GM23338 (cell line): ENCODE measurements around the gene MYLK4. TPM values are rescaled to one million over a fixed set of nuclear protein-coding genes. Genes with fewer than 3 reads are reported as not detected.

Experiments
- ATAC-seq: fragments of 200-7000 bp; cut with Tn5 transposase; 3 replicates; pipeline ENCODE4 v1.9.1; 2020
- DNase-seq: peaks from one replicate; pipeline ENCODE4 v3.0.0-alpha.2; 2015; ENCODE audit warnings: low spot score
- H2AFZ ChIP-seq: fragments of 200-600 bp; sonication (generic); 2 replicates; pipeline ENCODE4 v1.8.0; 2016; ENCODE audit warnings: antibody characterized with exemption, mild to moderate bottlenecking, moderate library complexity
- H3F3A ChIP-seq: fragments of 200-600 bp; sonication (generic); replicated peaks from 2 replicates; pipeline ENCODE4 v1.8.0; 2017; ENCODE audit warnings: antibody characterized with exemption, mixed run types, low read depth
- H3K27ac ChIP-seq: fragments of 200-600 bp; sonication (generic); 2 replicates; pipeline ENCODE4 v1.6.1; 2016; ENCODE audit warnings: low read depth
- H3K27me3 ChIP-seq: fragments of 200-600 bp; sonication (generic); 2 replicates; pipeline ENCODE4 v1.8.0; 2016; ENCODE audit warnings: mild to moderate bottlenecking, mixed run types, moderate library complexity; ENCODE audit not compliant: insufficient read depth
- H3K36me3 ChIP-seq: fragments of 200-600 bp; sonication (generic); 2 replicates; pipeline ENCODE4 v1.8.0; 2016; ENCODE audit warnings: mild to moderate bottlenecking; ENCODE audit not compliant: insufficient read depth
- H3K4me1 ChIP-seq: fragments of 200-600 bp; sonication (generic); 2 replicates; pipeline ENCODE4 v1.8.0; 2016; ENCODE audit warnings: mild to moderate bottlenecking, moderate library complexity; ENCODE audit not compliant: insufficient read depth
- H3K4me2 ChIP-seq: fragments of 200-600 bp; sonication (generic); 2 replicates; pipeline ENCODE4 v1.7.1; 2017; ENCODE audit warnings: mixed run types
- H3K4me3 ChIP-seq: fragments of 200-600 bp; sonication (generic); 2 replicates; pipeline ENCODE4 v1.6.1; 2016; ENCODE audit warnings: mixed run types
- H3K79me2 ChIP-seq: fragments of 200-600 bp; sonication (generic); replicated peaks from 2 replicates; pipeline ENCODE4 v1.8.0; 2017; ENCODE audit warnings: mild to moderate bottlenecking; ENCODE audit not compliant: insufficient read depth
- H3K9me2 ChIP-seq: fragments of 200-600 bp; sonication (generic); 2 replicates; pipeline ENCODE4 v1.8.0; 2017; ENCODE audit not compliant: insufficient read depth
- H4K20me1 ChIP-seq: fragments of 200-600 bp; sonication (generic); replicated peaks from 2 replicates; pipeline ENCODE4 v1.8.0; 2017; ENCODE audit warnings: mild to moderate bottlenecking; ENCODE audit not compliant: insufficient read depth
- H3K27ac Mint-ChIP-seq: 2 replicates; pipeline ENCODE4 v1.8.0; 2020; ENCODE audit warnings: inconsistent platforms, mild to moderate bottlenecking, moderate library complexity, mixed read lengths
- H3K27me3 Mint-ChIP-seq: 3 replicates; pipeline ENCODE4 v1.8.0; 2022; ENCODE audit warnings: low read depth, mild to moderate bottlenecking, moderate library complexity, mixed read lengths, inconsistent platforms; ENCODE audit not compliant: insufficient read depth, poor library complexity
- H3K36me3 Mint-ChIP-seq: 3 replicates; pipeline ENCODE4 v1.8.0; 2021; ENCODE audit warnings: low read depth, mild to moderate bottlenecking, inconsistent platforms, moderate library complexity, mixed read lengths
- H3K4me1 Mint-ChIP-seq: 3 replicates; pipeline ENCODE4 v1.8.0; 2020; ENCODE audit warnings: mild to moderate bottlenecking, inconsistent platforms, mixed read lengths
- H3K4me3 Mint-ChIP-seq: 3 replicates; pipeline ENCODE4 v1.8.0; 2021; ENCODE audit warnings: moderate library complexity, mild to moderate bottlenecking, inconsistent platforms, mixed read lengths
- H3K9me3 Mint-ChIP-seq: 3 replicates; pipeline ENCODE4 v1.8.0; 2020; ENCODE audit warnings: moderate library complexity, mild to moderate bottlenecking, inconsistent platforms, mixed read lengths
- CREB1 ChIP-seq: fragments of 250-450 bp; sonication (Bioruptor Pico); IDR thresholded peaks from 2 replicates; pipeline ENCODE4 v1.5.0; 2020; ENCODE audit warnings: low read depth, mild to moderate bottlenecking, moderate library complexity
- CTCF ChIP-seq, 2 experiments: fragments of 200-600 bp in 1 of 2; sonication (generic) in 1 of 2; conservative IDR thresholded peaks; 2 replicates each; pipeline versions ENCODE4 v1.5.1 to v1.6.1; 2016 to 2017; ENCODE audit warnings: antibody characterized with exemption in 2 of 2, low read depth in 2 of 2, mild to moderate bottlenecking in 2 of 2, moderate library complexity in 1 of 2
- ETS1 ChIP-seq: IDR thresholded peaks from 2 replicates; pipeline ENCODE4 v1.6.1; 2016; ENCODE audit warnings: antibody characterized with exemption
- EZH2 ChIP-seq: fragments of 200-600 bp; sonication (generic); IDR thresholded peaks from one replicate; pipeline ENCODE4 v1.8.0; 2017; ENCODE audit warnings: antibody characterized with exemption, mild to moderate bottlenecking, low read depth; ENCODE audit not compliant: unreplicated experiment
- EZH2phosphoT487 ChIP-seq: fragments of 200-600 bp; sonication (generic); IDR thresholded peaks from one replicate; pipeline ENCODE4 v1.8.1; 2018; ENCODE audit warnings: antibody characterized with exemption; ENCODE audit not compliant: unreplicated experiment
- JUNB ChIP-seq: IDR thresholded peaks from one replicate; pipeline ENCODE4 v1.6.1; 2016; ENCODE audit warnings: antibody characterized with exemption; ENCODE audit not compliant: unreplicated experiment
- NANOG ChIP-seq: IDR thresholded peaks from 2 replicates; pipeline ENCODE4 v1.6.1; 2016; ENCODE audit warnings: antibody characterized with exemption, borderline replicate concordance
- POLR2AphosphoS5 ChIP-seq: IDR thresholded peaks from 2 replicates; pipeline ENCODE4 v1.6.1; 2016; ENCODE audit warnings: antibody characterized with exemption, low read depth
- STAT1 ChIP-seq: IDR thresholded peaks from one replicate; pipeline ENCODE4 v1.6.1; 2016; ENCODE audit warnings: antibody characterized with exemption; ENCODE audit not compliant: unreplicated experiment
- ZNF114 ChIP-seq: fragments of 250-450 bp; sonication (Bioruptor Pico); IDR thresholded peaks from 2 replicates; pipeline ENCODE4 v1.5.0; 2020; ENCODE audit warnings: mild to moderate bottlenecking, moderate library complexity
- ZNF462 ChIP-seq: fragments of 250-450 bp; sonication (Bioruptor Pico); IDR thresholded peaks from 2 replicates; pipeline ENCODE4 v1.5.0; 2020; ENCODE audit warnings: mild to moderate bottlenecking, moderate library complexity
- polyA plus RNA-seq: library from polyadenylated mRNA; unstranded; fragments of >200 nt; fragmentation: Nextera tagmentation; extraction: Ambion mirVana; gene quantifications from 2 replicates; pipeline ENCODE4 v1.2.1, GENCODE V29; 2016
- total RNA-seq: library from RNA; depleted of rRNA; stranded (reverse); fragments of >200 nt; shearing (Covaris generic); gene quantifications from 2 replicates; pipeline ENCODE4 v1.2.3, GENCODE V29; 2014

The MYLK4 gene
- total and polyA plus RNA-seq, 2 experiments from 2014 or later = 0.03 to 0.17 TPM

DNA sequence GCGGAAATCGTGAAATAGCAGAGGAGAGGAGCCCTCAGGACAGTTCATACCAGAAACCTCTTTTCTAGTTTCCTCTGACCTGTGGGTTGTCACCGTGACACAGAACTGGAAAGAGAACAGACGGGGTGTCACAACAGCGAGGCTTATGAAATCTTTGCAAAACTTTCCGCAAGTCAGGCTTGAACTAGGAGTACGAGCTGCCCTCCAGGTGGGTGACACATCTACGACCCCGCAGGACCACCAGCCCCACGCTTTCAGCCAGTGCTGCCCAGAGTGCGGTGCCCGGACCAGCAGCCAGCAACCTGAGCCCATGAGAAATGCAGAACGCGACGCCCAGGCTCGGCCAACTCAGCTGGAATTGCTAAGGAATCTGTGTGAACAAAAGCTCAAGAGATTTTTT, 45.2 kb upstream of the MYLK4 start:
- DNase-seq (no peak), ATAC-seq (no peak)
- Histone ChIP-seq H3K27ac (no peak overlapping the region), H3K4me1 (no peaks in the 10 kb centered on the region), H3F3A (no peaks in the 10 kb centered on the region), H3K9me2 (no peaks in the 10 kb centered on the region), H3K79me2 (peaks cover 5% of the 10 kb centered on the region; the same call in 1 of the 2 replicates), H4K20me1 (no peaks in the 10 kb centered on the region), H3K36me3 (no peaks in the 10 kb centered on the region), H3K27me3 (no peaks in the 10 kb centered on the region), H2AFZ (no peak overlapping the region), H3K4me3 (no peak overlapping the region), H3K4me2 (no peak overlapping the region)
- H3K27ac Mint-ChIP-seq = peak overlapping the region; percentile 52; the same call in 1 of the 2 replicates
- peaks cover 2% of the 10 kb centered on the region for H3K27me3 Mint-ChIP-seq
- peaks cover 25% of the 10 kb centered on the region for H3K4me1 Mint-ChIP-seq
- TF ChIP-seq STAT1 (no peak), NANOG (no peak), EZH2 (no peak), CREB1 (CRISPR knock-in tag) (no peak), JUNB (no peak), ZNF114 (no peak)
- no peaks in the 10 kb centered on the region for H3K9me3 Mint-ChIP-seq
- no peak overlapping the region for H3K4me3 Mint-ChIP-seq
- H3K36me3 Mint-ChIP-seq = no peaks in the 10 kb centered on the region

DNA sequence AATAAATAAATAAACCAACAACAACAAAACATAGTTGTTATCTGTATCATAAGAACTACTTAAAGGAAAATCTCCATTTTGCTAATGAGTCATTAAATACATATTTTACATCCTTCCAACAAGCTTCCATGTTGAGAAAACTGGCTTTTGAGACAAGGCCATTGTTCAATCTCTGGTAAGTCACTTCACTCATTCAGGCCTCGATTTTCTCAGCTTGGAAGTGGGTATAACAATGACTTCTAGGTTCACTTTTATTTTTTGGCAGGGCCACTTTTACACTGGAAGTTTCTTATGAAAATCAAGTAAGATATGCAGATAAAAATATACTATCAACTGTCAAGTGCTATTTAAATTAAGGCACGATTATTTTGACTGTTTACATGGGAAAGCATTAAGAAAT, 44.4 kb upstream of the MYLK4 start:
- Histone ChIP-seq H3K36me3 (no peaks in the 10 kb centered on the region), H3K27ac (no peak overlapping the region), H3F3A (no peaks in the 10 kb centered on the region), H3K79me2 (peaks cover 5% of the 10 kb centered on the region; the same call in 1 of the 2 replicates), H4K20me1 (no peaks in the 10 kb centered on the region), H3K4me1 (peaks cover 1% of the 10 kb centered on the region; the same call in 1 of the 2 replicates), H3K4me2 (no peak overlapping the region), H3K27me3 (no peaks in the 10 kb centered on the region), H2AFZ (no peak overlapping the region), H3K4me3 (no peak overlapping the region), H3K9me2 (no peaks in the 10 kb centered on the region)
- DNase-seq = no peak
- Mint-ChIP-seq H3K27ac (no peak overlapping the region), H3K4me1 (peaks cover 32% of the 10 kb centered on the region), H3K4me3 (no peak overlapping the region), H3K27me3 (peaks cover 2% of the 10 kb centered on the region), H3K36me3 (no peaks in the 10 kb centered on the region), H3K9me3 (no peaks in the 10 kb centered on the region)
- no peak for ATAC-seq
- TF ChIP-seq POLR2AphosphoS5 (no peak), ZNF462 (CRISPR knock-in tag) (no peak), CREB1 (CRISPR knock-in tag) (no peak), CTCF (conservative IDR thresholded peaks at IDR 0.05; ENCODE audit: low read depth in 2 of 2) (no peak), EZH2 (no peak), ZNF114 (no peak), STAT1 (no peak), EZH2phosphoT487 (no peak), ETS1 (no peak)
